Activated T-helper 1 cell treated with Interleukin-2 at 50 U/mL for 16 hours (primary cell): Measurements from ENCODE around the gene NEK6.

Experiments used
- DNase-seq: peaks from one replicate; pipeline ENCODE4 v3.0.0-alpha.2; 2020; ENCODE audit warnings: low read depth

The NEK6 gene

DNA sequence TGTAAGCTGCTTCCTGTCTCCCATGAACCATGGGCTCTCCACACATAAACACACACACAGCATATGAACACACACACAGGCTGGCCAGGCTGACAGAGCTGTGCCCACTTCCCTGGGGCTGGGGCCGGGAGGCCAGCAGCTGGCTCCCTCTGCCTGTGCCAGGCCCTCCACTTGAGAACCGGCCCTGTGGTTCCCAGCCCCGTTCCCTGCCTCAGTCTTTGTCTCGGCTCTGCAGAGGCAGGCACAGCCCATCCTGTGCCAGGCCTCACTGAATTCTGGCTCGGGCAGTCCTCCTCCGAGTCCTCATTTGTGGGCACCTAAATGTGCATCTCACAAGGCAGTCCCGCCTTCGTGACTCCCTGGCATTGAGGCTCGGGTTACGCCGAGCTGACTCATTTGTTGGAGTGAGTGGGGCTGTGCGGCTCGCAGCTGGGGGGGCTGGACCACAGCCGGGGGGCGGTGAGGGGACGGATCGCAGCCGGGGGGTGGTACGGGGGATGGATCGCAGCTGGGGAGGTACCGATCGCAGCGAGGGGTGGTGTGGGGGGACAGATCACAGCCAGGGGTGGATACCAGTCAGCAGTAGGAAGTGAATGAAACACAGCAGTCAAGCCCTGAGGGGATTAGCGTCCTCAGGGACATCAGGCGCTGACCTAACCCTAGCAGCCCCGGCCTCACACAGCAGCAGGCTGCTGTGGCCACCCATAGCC lies 85.2 kb downstream of the NEK6 start:
- no peak for DNase-seq

DNA sequence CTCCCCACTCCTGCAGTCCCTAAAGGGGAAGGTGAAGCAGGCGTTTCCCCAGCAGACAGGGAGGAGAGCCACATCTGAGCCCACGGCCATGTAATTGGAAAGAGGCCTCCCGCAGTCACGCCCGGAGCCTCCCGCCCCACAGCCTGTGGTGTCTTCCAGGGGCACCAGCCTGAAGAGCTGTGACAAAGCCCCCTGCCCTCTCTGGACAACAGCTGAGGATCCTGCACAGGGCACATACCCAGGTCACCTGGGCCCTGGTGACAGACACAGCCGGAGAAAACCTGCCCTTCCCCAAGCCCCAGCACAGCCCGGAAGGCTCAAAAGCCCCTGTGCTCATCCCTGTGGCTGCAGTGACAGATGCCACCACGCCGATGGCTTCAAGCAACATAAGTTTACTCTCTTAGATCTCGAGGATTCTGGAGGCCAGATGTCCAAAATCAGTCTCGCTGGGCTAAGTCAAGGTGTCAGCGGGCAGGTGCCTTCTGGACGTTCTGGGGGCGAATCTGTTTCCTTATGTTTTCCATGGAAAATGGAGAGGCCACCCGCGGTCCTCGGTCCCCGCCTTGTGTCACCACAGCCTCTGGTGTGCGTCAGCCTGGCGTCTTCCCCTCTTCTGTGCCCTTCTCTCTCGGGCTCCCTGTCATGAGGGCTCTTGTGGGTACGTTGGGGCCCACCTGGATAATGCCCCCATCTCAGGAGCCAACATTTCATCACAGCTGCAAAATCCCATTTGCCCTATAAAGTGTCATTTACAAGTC lies 86.0 kb downstream of the NEK6 start:
- no peak for DNase-seq

DNA sequence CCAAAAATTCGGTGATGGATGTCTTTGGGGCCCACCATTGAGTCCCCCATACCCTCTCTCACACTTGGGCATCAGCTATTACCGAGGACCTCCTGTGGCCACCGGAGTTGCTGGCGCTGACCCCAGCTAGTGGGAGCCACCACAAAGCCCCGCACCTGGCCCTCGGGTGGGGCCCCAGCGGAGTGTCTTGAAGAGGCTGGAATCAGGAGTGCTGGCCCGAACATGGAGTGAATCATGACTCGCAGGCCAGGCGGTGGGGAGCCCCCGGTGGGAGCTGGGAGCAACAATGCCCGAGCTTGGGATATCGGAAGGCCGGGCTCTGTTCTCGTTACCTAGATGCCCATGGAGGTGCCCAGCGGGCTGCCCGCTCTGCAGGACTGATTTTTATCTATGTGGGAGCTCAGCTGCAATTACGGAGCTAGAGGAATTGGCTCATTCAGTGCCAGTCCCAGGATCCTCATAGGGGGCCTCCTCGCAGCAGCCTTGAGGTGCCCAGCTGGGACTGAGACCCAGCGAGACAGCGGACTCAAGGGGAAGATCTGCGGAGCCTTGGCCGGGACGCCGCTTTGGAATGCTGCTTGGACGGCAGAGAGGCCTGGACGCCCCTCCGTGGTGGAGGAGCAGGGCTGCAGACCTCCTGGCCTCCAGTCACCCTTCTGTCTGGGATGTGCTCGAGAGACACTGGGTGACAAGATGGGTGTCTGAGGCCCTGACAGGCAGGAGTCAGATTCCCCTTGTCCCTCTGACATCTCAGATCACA lies 86.7 kb downstream of the NEK6 start:
- no peak for DNase-seq

DNA sequence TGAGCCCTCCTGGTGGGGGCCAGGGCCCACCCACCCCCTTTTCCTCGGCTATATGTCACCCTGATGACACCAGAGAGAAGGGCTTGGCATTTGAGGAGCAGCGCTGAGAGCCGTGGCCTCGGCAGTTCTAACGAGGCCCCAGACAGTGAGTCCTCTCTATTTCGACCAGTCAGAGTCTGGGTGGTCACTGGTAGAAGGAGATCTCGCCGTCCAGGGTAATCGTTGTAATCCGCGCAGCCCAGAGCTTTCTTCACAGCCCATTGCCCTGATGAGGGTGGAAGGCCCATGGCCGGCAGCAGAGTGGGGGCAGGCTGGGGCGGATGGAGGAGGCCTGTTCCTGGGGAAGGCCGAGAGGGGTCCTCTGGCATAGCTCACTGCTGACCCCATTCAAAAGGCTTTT lies 87.3 kb downstream of the NEK6 start:
- no peak for DNase-seq

DNA sequence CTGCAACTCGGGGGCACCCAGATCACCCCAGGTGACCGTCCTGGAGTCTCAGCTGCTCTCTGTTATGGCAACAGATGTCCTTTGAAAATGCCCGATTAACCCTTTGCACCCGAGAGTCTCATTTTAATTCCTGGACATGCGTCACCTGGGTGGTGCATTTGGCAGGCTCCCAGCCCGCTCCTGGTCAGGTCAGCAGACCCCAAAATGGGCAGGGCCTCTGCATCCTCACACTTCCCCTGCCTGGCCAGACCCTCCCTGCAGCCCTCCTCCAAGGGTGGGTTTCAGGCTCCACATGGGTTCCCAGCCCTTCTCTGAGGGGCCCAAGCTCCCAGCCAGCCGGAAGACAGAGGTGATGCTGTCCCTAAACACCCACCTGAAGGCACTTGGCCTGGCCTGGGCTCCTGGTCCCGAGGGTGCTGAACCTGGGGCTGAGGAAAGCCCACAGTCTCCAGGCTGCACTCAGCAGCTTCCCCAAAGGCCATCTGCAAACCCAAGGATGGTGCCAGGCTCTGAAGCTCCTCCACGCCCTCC lies 88.1 kb downstream of the NEK6 start:
- no peak for DNase-seq

DNA sequence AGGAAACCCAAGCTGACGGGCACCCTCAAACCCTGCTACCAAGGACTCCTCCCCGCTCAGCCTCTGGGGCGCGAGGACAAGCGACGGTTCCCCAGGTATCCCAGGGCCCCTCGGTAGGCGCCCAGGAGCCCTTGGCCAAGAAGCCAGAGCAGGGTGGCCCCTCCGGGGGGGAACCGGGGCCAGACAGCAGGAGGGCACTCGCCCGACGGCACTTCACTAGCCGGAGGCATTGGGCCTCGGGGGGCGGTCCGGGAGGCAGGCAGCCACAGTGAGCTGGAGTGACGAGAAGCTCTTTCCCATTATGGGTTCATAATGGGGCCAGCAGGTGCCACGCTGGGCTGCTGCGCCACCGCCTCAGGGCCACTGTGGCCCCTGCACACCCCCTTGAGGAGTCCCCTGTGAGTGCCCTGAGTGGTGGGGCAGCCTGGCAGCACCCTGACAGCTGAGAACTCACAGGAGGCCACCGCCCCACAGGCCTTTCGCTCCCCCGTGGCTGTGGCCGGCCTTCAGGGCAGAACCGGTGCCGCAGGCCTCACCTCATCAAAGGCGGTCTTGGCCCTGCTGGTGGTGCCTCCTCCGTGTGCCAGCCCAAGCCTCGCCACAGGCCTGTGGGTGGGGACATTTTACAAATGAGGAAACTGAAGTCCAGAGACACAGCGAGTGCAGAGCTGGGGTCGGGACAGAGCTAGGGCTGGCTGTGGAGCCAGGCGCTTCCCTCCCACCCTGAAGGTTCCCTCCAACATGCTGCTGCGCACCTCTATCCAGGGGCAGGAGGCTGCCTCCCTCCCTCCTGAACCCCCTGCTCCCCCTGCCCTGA lies 88.8 kb downstream of the NEK6 start:
- no peak for DNase-seq

DNA sequence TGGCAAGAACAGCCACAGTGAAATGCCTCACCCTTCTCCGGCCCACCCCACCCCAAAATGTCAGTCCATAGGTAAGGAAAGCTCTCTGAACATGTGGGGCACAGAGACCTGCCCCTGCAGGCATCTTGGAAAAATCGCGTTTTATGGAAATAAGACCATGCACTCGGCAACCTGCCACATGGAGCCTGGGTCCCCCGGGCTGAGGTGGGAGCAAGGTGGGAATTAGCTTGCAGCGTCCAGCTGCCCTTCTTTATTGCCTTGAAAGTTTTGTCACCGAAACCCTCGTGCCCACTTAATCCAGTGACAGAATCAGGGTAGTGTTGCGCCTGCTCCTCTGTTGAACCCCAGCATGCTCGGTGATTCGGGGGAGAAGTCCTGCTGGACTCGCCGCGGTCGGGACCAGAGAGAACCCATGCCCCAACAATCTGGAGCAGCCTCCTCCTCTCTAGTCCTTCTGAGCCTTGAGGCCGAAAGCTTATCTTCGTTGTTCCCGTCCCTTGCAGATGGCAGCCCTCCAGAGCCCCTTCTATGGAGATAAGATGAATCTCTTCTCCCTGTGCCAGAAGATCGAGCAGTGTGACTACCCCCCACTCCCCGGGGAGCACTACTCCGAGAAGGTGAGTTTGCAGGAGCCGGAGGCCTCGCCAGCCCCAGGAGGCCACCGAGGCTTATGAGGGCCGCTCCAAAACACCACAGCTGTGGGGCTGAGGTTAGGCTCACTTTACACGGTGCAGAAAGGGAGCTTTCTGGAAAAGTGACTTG lies 89.6 kb downstream of the NEK6 start:
- no peak for DNase-seq

DNA sequence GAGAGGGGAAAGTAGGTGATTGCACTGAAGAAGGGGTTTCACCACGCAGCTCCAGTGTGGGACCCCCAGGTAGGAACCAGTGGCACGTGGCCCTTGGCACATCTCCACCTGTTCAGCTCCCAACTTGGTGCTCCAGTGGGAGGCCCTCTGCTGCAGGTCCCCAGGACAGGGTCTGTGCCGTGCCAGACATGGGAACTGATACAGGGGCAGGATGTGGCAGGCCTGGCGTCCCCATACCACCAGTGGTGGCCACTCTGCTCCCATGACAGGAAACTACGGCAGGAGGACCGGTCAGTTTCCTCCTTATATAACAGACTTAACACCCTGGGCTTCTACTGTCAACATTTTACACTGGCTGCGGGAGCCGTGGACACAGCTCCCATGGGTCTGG lies 90.2 kb downstream of the NEK6 start:
- DNase-seq: no peak

DNA sequence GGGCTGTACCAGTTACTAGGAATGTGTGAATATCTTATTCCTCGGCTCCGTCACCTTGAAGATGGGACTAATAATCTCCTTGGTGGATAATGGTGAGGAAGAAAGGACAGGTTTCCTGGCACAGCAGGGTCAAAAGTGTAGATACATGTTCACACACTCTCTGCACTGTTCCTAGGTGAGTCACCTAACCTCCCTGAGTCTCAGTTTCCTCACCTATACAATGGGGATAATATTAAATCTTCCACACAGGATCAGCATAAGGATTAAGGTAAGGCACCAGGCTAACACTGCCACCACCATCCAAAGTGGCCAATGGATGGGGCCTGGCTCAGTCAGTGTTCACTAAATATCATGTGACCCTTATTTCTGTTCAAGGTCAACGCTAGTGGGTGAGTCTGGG lies 90.6 kb downstream of the NEK6 start:
- DNase-seq: no peak

DNA sequence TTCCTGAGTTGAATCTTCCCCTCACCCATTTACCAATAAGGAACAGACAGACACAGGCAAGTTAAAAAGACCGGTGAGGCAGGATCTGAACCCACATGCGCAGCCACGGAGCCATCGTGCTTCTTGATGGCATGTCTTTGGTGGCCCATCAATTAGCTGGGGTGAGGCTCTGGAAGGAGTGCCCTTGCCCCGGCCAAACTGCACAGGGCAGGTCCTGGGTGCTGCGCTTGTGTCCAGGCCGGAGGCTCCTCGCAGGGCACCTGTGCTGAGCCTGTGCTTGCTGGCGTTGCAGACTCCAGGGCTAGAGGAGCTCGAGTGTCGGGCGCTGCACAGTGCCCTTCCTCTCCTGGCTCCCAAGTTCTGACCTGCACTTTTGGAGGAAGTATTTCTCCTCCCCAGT lies 91.1 kb downstream of the NEK6 start:
- DNase-seq: no peak

DNA sequence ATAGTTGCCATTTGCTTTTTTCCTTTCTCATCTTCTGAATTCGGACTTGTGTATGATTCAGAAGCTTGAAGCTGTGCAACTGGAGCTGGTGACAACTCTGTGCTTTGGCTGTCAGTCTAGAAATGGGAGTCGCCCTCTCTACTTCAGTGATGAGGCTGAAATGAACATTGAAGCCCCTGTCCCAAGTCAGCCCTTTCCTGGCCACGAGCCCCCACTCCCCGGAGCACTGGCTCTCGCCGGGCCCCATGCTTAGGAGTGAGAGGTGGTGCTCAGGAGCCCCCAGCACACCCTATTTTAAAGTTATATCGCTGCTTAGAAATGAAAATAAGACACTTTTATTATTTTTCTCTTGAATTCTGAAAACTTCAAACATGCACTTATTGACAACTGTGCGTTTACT lies 91.5 kb downstream of the NEK6 start:
- DNase-seq: no peak

DNA sequence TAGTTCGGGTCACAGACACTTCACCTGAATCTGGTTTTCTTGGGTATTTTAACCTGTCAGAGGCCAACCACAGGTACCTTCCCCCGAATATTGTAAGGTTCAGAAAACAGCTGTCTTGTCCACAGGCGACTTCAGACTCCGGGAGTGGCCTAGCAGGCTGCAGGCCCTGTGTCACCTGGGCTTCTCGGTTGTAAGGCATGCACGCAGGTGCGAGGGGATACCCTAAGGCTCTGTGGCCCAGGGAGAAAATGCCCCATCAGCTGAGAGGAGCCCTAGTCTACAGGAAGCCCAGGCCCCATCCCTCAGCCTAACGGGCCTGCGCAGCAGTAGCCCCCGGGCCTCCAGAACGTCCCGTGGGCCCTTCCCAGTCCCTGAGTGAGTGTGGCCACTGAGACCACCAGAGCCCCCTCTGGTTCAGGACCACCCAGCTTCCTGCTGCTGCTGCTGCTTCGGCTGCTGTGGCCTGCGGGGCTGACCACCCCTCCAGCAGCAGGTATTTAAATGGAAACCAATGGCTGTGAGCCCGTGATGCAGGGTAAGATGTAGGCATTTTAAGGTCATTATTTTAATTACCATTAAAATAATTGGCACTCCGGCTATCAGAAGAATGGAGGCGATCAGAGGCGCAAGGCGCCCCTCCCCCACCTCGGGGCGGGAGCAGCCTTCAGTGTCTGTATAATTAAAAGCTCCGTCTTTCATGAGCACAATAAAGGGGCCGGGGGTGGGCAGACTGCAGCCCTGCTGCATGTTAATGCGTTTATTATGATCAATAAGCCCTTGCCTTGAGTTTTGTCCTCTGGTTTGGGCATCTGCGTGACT lies 92.1 kb downstream of the NEK6 start:
- DNase-seq: no peak

DNA sequence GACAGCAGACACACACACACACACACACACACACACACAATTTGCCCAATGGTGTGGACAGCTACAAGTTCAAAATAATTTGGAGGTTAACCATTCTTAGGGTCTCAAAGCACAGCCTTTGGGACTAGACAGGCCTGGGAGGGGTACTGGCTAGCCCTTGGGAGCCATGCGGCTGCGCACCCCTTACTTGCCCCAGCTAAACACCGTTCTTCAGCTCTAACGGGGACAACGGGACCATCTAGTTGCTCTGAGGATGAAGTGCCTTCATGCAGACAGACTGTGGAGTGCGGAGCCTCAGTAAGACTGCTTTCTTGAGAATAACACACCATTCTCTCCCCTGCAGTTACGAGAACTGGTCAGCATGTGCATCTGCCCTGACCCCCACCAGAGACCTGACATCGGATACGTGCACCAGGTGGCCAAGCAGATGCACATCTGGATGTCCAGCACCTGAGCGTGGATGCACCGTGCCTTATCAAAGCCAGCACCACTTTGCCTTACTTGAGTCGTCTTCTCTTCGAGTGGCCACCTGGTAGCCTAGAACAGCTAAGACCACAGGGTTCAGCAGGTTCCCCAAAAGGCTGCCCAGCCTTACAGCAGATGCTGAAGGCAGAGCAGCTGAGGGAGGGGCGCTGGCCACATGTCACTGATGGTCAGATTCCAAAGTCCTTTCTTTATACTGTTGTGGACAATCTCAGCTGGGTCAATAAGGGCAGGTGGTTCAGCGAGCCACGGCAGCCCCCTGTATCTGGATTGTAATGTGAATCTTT lies 92.9 kb downstream of the NEK6 start:
- DNase-seq: no peak

DNA sequence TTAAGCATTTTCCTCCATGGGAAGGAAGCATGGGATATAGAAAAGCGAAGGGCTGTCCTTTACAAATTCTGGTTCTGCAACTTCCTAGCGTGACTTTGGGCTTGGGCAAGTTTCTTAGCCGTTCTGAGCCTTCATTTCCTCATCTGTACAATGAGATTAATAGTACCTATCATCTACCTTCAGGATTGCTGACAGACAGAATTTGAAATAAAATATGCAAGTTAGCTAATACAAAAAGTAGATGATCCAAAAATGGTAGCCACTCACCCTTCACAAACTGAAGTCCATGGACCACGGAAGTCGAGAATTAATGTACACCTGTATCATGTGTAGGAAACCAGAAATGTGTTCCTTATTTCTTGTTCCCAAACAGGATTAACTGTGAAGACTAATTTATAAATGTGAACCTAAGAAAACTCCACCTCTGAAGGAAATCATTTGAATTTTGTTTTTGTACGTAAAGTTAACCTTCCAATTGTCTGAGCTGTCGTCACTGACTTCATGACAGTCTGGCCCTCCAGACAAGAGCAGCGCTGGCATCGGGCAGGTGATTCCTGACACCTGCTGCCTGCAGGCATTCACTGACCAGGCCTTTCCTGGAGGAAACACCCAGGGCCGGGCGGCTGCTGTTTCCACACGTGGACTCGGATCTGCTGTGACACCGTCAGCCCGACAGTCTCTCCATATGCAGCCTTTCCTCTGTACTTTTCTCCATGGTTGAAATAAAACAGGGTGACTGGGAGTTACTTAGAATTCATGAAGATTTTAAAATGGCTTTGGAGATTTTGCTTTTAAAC lies 94.1 kb downstream of the NEK6 start:
- no peak for DNase-seq

DNA sequence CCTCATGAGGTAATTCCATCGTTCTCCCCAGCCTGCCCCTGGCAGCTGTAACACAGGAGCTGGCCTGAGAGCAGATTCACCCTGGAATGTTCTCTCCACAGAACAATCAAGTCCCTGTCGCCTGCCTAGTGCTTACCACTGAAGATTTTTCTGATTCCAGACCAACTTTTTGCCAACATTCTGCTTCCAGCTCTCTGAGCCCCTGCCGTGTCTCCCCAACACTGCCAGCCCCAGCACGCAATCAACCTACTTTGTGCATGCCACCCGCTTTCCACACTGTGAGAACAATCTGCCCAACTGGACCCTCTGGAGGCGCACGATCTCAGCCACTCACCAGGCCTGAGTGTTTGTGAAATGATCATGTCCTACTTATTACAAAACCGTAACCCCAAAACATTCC lies 94.9 kb downstream of the NEK6 start:
- no peak for DNase-seq

DNA sequence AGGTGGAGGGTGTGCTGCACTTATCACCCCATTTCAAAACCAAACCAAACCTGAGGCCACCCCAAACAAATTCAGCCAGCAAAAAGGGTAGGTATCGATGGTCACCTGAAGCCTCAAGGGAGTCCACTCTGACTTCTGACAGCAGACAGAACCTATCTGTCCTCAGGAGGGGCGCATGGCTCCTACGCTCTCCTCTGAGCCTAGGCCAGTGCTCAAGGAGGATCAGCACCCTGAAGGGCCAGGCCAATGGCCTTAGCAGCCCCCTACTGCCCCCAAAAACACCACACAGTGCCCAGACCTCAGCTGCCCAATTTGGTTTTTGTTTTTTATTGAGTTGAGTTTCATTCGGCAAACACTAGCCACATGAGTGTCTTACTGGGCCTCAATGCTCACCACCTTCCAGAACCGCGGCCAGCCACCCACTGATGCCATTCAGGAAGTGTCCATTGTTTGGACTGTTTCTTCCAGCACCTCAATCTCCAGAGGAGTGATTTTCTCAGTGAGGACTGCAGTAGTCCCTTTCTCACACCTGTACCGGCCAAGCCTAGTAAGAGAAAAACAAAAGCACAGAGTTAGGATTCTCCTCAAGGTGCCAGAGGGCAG lies 95.5 kb downstream of the NEK6 start:
- DNase-seq: no peak

DNA sequence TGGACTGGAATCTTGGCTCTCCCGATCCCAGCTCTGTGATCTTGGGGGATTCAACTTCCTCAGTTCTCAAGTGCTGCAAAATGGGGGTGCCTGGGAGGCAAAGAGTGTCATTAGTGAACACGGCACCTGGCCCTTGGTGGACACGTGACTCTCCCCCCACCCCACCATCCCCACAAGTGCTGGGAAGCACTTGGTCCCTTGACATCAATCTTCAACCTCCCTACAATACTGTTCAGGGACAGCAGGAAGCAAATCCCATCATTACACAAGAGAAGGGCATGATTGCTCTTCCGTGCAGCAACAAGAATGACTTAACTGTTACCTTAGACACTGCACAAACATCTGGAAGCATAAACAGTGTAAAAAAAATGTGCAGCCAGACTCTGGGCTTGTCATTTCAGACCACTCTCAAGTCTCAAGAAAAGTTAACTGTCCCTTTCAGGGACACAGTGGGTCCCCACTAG lies 96.1 kb downstream of the NEK6 start:
- no peak for DNase-seq

DNA sequence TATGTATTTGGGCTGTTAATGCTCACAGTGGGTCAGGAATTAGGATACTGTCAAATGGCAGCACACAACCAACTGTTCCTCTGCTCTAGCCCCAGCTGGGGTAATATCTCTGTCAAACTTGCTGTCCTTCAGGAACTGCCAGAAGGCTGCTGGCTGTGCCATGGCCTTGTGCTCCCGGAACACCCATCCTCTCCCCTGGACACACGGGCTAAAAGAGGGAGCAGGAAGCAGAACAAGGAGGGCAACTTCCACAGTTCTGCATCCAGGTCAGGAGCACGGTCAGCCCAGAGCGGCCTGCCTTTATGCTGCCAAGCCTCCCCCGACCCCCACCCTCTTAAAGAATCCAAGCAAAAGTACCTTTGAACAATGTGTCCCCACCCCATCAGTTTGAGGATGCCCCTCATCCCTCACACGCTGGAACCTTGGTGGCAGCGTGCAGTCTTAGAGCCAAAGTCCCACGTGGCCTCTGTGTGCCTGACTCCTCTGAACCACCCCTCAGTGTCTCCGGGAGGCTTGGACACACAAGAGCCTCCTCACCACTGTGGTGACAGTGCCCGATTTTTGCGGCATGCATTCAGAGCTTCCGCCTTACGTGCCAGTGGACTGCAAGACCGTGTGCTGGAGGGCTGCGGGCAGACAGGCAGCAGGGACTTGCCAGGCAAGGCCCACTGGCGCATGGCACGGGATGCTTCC lies 96.7 kb downstream of the NEK6 start:
- no peak for DNase-seq
